CD4-positive, CD25-positive, alpha-beta regulatory T cell (primary cell): ENCODE results near the gene FAM20C. TPM values are rescaled to one million over a fixed set of nuclear protein-coding genes. Genes with fewer than 3 reads are reported as not detected.

Experiments
- ATAC-seq, 2 donors: fragments of 150-1000 bp; cut with Tn5 transposase; one replicate each; pipeline ENCODE4 v1.10.0; 2021; ENCODE audit warnings: low read depth in 2 of 2, moderate number of reproducible peaks in 2 of 2, moderate library complexity in 1 of 2
- DNase-seq, 3 donors: peaks; one replicate each; pipeline versions ENCODE4 v3.0.0 to v3.0.0-alpha.2; 2012 to 2022; ENCODE audit warnings: mixed read lengths in 1 of 3
- H3K27ac ChIP-seq: one replicate; pipeline ENCODE4 v1.7.0; 2013; ENCODE audit warnings: mild to moderate bottlenecking, low read length; ENCODE audit not compliant: insufficient read depth, poor library complexity, severe bottlenecking
- H3K27me3 ChIP-seq: one replicate; pipeline ENCODE4 v1.7.0; 2013; ENCODE audit warnings: low read length; ENCODE audit not compliant: control insufficient read depth, insufficient read depth
- H3K36me3 ChIP-seq: one replicate; pipeline ENCODE4 v1.7.0; 2013; ENCODE audit warnings: mild to moderate bottlenecking, low read length, moderate library complexity; ENCODE audit not compliant: control insufficient read depth, insufficient read depth
- H3K4me1 ChIP-seq: 2 replicates; pipeline ENCODE4 v1.7.0; 2013; ENCODE audit warnings: mild to moderate bottlenecking, low read length; ENCODE audit not compliant: insufficient read depth, control insufficient read depth, poor library complexity, severe bottlenecking
- H3K4me3 ChIP-seq: one replicate; pipeline ENCODE4 v1.7.0; 2013; ENCODE audit warnings: low read depth, mild to moderate bottlenecking, low read length, moderate library complexity
- H3K9me3 ChIP-seq, 2 experiments: 1 replicate in 1 of 2; 2 replicates in 1 of 2; pipeline ENCODE4 v1.7.0; 2013; ENCODE audit warnings: low read length in 2 of 2, mild to moderate bottlenecking in 1 of 2, moderate library complexity in 1 of 2; ENCODE audit not compliant: control insufficient read depth in 2 of 2
- H3K27ac Mint-ChIP-seq, 3 donors: one replicate each; pipeline ENCODE4 v1.8.0; 2020 to 2022; ENCODE audit warnings: mild to moderate bottlenecking in 3 of 3, mixed read lengths in 3 of 3, moderate library complexity in 2 of 3
- H3K27me3 Mint-ChIP-seq: one replicate; pipeline ENCODE4 v1.8.0; 2022; ENCODE audit warnings: mild to moderate bottlenecking, mixed read lengths
- H3K36me3 Mint-ChIP-seq: one replicate; pipeline ENCODE4 v1.8.0; 2020; ENCODE audit warnings: mixed read lengths
- H3K4me1 Mint-ChIP-seq, 4 donors: one replicate each; pipeline ENCODE4 v1.8.0; 2020 to 2022; ENCODE audit warnings: mixed read lengths in 4 of 4, mild to moderate bottlenecking in 1 of 4
- H3K4me3 Mint-ChIP-seq, 4 donors: one replicate each; pipeline ENCODE4 v1.8.0; 2020 to 2022; ENCODE audit warnings: mild to moderate bottlenecking in 4 of 4, mixed read lengths in 4 of 4, moderate library complexity in 3 of 4
- H3K9me3 Mint-ChIP-seq, 7 donors: one replicate each; pipeline ENCODE4 v1.8.0; 2020 to 2022; ENCODE audit warnings: mixed read lengths in 7 of 7, mild to moderate bottlenecking in 3 of 7, moderate library complexity in 2 of 7
- polyA plus RNA-seq, 4 donors: library from polyadenylated mRNA; unstranded; fragments of 300-500 nt; fragmentation: Illumina TruSeq; gene quantifications; one replicate each; pipeline ENCODE4 v1.2.3, GENCODE V29; 2021
- total RNA-seq: library from RNA; stranded (reverse); gene quantifications from one replicate; pipeline ENCODE4 v1.2.3, GENCODE V29; 2022

Gene FAM20C
- total and polyA plus RNA-seq, 5 donors from 2014 or later = not detected

GRCh38 chr7:213324-213993 lies 21.1 kb downstream of the FAM20C start:
- Histone ChIP-seq H3K9me3 (no peaks in the 10 kb centered on the region), H3K36me3 (no peaks in the 10 kb centered on the region), H3K27me3 (no peaks in the 10 kb centered on the region), H3K4me1 (no peaks in the 10 kb centered on the region), H3K4me3 (no peak overlapping the region), H3K27ac (no peak overlapping the region)
- no peaks in the 10 kb centered on the region for H3K27me3 Mint-ChIP-seq
- no peaks in the 10 kb centered on the region for H3K4me1 Mint-ChIP-seq
- no peak overlapping the region for H3K4me3 Mint-ChIP-seq
- DNase-seq (no peak), ATAC-seq (no peak)
- H3K36me3 Mint-ChIP-seq = no peaks in the 10 kb centered on the region
- H3K9me3 Mint-ChIP-seq = peaks cover 0 to 1% (median 0%) of the 10 kb centered on the region in 7 donors
- H3K27ac Mint-ChIP-seq = no peak overlapping the region

- Histone ChIP-seq H3K36me3 (no peaks in the 10 kb centered on the region), H3K4me3 (no peak overlapping the region), H3K9me3 (no peaks in the 10 kb centered on the region), H3K4me1 (no peaks in the 10 kb centered on the region), H3K27me3 (no peaks in the 10 kb centered on the region), H3K27ac (no peak overlapping the region)
- no peaks in the 10 kb centered on the region for H3K4me1 Mint-ChIP-seq
- H3K27ac Mint-ChIP-seq = no peak overlapping the region
- no peak overlapping the region for H3K4me3 Mint-ChIP-seq
- DNase-seq = no peak
- H3K9me3 Mint-ChIP-seq = peaks cover 0 to 1% (median 0%) of the 10 kb centered on the region in 7 donors
- no peaks in the 10 kb centered on the region for H3K27me3 Mint-ChIP-seq
- no peak for ATAC-seq
- H3K36me3 Mint-ChIP-seq = no peaks in the 10 kb centered on the region
These were observed 22.2 kb downstream of the FAM20C start for GRCh38 chr7:214410-215212.

GRCh38 chr7:216360-217300 lies 24.3 kb downstream of the FAM20C start:
- Histone ChIP-seq H3K27me3 (no peaks in the 10 kb centered on the region), H3K4me1 (no peaks in the 10 kb centered on the region), H3K27ac (no peak overlapping the region), H3K9me3 (no peaks in the 10 kb centered on the region), H3K4me3 (no peak overlapping the region), H3K36me3 (no peaks in the 10 kb centered on the region)
- Mint-ChIP-seq H3K4me1 (no peaks in the 10 kb centered on the region), H3K4me3 (no peak overlapping the region), H3K27ac (no peak overlapping the region), H3K36me3 (no peaks in the 10 kb centered on the region), H3K27me3 (no peaks in the 10 kb centered on the region), H3K9me3 (peaks cover 0 to 1% (median 0%) of the 10 kb centered on the region in 7 donors)
- DNase-seq (no peak), ATAC-seq (no peak)

GRCh38 chr7:217781-218180 lies 25.4 kb downstream of the FAM20C start:
- H3K27ac Mint-ChIP-seq = no peak overlapping the region
- no peak for DNase-seq
- H3K4me3 Mint-ChIP-seq = no peak overlapping the region
- no peaks in the 10 kb centered on the region for H3K27me3 ChIP-seq
- H3K27ac ChIP-seq = no peak overlapping the region
- no peaks in the 10 kb centered on the region for H3K36me3 Mint-ChIP-seq
- H3K9me3 Mint-ChIP-seq = peaks cover 0 to 1% (median 0%) of the 10 kb centered on the region in 7 donors
- no peak overlapping the region for H3K4me3 ChIP-seq
- no peaks in the 10 kb centered on the region for H3K36me3 ChIP-seq
- no peak for ATAC-seq
- no peaks in the 10 kb centered on the region for H3K27me3 Mint-ChIP-seq
- no peaks in the 10 kb centered on the region for H3K4me1 ChIP-seq
- no peaks in the 10 kb centered on the region for H3K9me3 ChIP-seq
- no peaks in the 10 kb centered on the region for H3K4me1 Mint-ChIP-seq

- Mint-ChIP-seq H3K27ac (no peak overlapping the region), H3K9me3 (peaks cover 0 to 3% (median 0%) of the 10 kb centered on the region in 7 donors), H3K27me3 (no peaks in the 10 kb centered on the region), H3K4me1 (no peaks in the 10 kb centered on the region), H3K4me3 (no peak overlapping the region), H3K36me3 (no peaks in the 10 kb centered on the region)
- Histone ChIP-seq H3K27me3 (no peaks in the 10 kb centered on the region), H3K4me1 (no peaks in the 10 kb centered on the region), H3K27ac (no peak overlapping the region), H3K4me3 (no peak overlapping the region), H3K9me3 (no peaks in the 10 kb centered on the region), H3K36me3 (no peaks in the 10 kb centered on the region)
- no peak for DNase-seq
- ATAC-seq = no peak
These were observed 25.9 kb downstream of the FAM20C start for GRCh38 chr7:218316-218715.

GRCh38 chr7:218896-219580 lies 26.7 kb downstream of the FAM20C start:
- Mint-ChIP-seq H3K27me3 (no peaks in the 10 kb centered on the region), H3K9me3 (peaks cover 0 to 3% (median 0%) of the 10 kb centered on the region in 7 donors), H3K4me3 (no peak overlapping the region), H3K36me3 (no peaks in the 10 kb centered on the region), H3K4me1 (no peaks in the 10 kb centered on the region), H3K27ac (no peak overlapping the region)
- Histone ChIP-seq H3K9me3 (no peaks in the 10 kb centered on the region), H3K4me1 (no peaks in the 10 kb centered on the region), H3K27ac (no peak overlapping the region), H3K27me3 (no peaks in the 10 kb centered on the region), H3K36me3 (no peaks in the 10 kb centered on the region), H3K4me3 (no peak overlapping the region)
- ATAC-seq (no peak), DNase-seq (no peak)

DNA sequence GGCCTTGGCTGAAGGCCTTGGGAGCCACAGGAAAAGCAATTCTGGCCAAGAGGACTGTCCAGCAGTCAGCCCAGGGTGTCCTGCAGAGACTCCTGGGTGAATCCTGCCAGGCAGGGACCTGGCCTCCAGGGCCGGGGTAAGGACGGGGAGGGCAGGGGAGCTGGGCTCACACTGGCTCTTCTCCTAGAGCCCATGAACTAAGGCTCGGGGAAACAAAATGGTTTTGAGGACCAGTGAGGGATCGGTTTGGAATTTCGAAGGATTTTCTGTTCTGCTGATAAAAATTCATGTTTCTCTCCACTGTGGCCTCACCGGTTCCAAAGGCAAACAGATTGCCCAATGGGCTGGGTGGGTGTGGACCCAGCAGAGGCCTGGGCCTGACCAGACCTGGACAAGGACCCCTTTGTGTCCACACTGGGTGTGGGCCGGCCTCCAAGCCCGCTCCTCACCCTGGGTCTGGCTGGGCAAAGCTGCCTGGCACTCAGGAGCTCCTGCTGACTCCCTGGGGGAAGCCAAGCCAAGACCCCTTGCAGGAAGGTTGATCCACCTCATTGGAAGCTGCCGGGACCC lies 27.3 kb downstream of the FAM20C start:
- Mint-ChIP-seq H3K27ac (no peak overlapping the region), H3K4me1 (no peaks in the 10 kb centered on the region), H3K27me3 (no peaks in the 10 kb centered on the region), H3K9me3 (peaks cover 0 to 3% (median 0%) of the 10 kb centered on the region in 7 donors), H3K36me3 (no peaks in the 10 kb centered on the region), H3K4me3 (no peak overlapping the region)
- H3K36me3 ChIP-seq = no peaks in the 10 kb centered on the region
- ATAC-seq (no peak), DNase-seq (no peak)
- no peak overlapping the region for H3K27ac ChIP-seq
- no peak overlapping the region for H3K4me3 ChIP-seq
- no peaks in the 10 kb centered on the region for H3K27me3 ChIP-seq
- H3K4me1 ChIP-seq = no peaks in the 10 kb centered on the region
- H3K9me3 ChIP-seq = no peaks in the 10 kb centered on the region
